ENCODE measurements around the gene NELFB.

Gene NELFB

DNA sequence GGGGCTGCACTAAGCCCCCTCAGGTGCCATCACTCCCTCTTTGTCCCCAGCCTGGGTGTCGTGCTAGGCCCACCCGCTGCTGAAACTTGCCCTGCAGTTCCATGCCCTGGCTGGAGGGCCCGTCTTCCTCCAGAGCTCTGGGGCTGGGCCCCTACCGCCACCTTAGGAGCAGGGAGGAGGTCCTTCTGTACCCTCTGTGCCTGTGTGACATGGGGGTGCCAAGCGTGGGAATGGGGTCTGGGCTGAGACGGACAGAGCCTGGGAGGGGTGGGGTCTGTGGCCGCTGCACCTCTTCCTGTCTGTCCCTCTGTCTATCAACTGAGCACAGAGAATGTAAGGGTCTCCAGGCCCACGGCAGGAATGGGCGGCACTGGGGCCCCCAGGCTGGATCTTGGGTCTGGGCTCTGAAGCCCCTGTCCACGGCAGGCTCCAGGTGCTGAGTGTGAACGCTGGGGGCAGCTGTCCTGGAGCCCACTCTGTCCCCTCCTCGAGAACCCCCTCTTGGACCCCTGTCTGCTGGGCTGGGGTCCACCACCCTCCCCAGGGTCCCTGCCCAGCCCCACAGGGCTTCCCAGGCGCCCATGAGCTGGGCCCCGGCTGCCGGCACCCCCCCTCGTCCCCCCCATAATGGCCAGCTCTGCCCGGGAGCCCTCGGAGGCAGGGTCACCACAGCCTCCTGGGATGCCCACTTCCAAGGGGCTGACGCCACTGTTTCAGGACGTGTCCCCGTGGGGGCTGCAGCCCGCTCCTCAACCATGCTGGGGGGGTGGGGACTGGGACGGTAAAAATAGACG, 62.8 kb downstream of the NELFB start:
- no peaks in the 10 kb centered on the region for H3K27me3 ChIP-seq (ENCODE audit: low read depth, low read length)
- no peaks in the 10 kb centered on the region for H3K36me3 ChIP-seq (replicated peaks; ENCODE audit: low read depth, low read length)
- no peak overlapping the region for H2AFZ ChIP-seq (ENCODE audit: low read depth, low read length)
- no peak overlapping the region for H3K4me3 ChIP-seq (ENCODE audit: low read length)
- H3K79me2 ChIP-seq (ENCODE audit: low read length), result no peaks in the 10 kb centered on the region
- TF ChIP-seq, protein P1, sequence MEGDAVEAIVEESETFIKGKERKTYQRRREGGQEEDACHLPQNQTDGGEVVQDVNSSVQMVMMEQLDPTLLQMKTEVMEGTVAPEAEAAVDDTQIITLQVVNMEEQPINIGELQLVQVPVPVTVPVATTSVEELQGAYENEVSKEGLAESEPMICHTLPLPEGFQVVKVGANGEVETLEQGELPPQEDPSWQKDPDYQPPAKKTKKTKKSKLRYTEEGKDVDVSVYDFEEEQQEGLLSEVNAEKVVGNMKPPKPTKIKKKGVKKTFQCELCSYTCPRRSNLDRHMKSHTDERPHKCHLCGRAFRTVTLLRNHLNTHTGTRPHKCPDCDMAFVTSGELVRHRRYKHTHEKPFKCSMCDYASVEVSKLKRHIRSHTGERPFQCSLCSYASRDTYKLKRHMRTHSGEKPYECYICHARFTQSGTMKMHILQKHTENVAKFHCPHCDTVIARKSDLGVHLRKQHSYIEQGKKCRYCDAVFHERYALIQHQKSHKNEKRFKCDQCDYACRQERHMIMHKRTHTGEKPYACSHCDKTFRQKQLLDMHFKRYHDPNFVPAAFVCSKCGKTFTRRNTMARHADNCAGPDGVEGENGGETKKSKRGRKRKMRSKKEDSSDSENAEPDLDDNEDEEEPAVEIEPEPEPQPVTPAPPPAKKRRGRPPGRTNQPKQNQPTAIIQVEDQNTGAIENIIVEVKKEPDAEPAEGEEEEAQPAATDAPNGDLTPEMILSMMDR (IDR thresholded peaks at IDR 0.05; ENCODE audit: low read depth, low read length), result no peak
- TF ChIP-seq EZH2phosphoT487 (IDR thresholded peaks at IDR 0.05; ENCODE audit: low read depth), result no peak
- H4K20me1 ChIP-seq (ENCODE audit: insufficient read depth, low read length), result no peaks in the 10 kb centered on the region
- no peak overlapping the region for H3K9ac ChIP-seq (ENCODE audit: low read length)
- no peak overlapping the region for H3K27ac ChIP-seq (ENCODE audit: low read length)
- no peaks in the 10 kb centered on the region for H3K9me3 ChIP-seq (ENCODE audit: insufficient read depth, low read length)
- H3K4me2 ChIP-seq (ENCODE audit: low read length), result no peak overlapping the region
- H3K4me1 ChIP-seq (ENCODE audit: low read length), result peaks cover 28% of the 10 kb centered on the region

DNA sequence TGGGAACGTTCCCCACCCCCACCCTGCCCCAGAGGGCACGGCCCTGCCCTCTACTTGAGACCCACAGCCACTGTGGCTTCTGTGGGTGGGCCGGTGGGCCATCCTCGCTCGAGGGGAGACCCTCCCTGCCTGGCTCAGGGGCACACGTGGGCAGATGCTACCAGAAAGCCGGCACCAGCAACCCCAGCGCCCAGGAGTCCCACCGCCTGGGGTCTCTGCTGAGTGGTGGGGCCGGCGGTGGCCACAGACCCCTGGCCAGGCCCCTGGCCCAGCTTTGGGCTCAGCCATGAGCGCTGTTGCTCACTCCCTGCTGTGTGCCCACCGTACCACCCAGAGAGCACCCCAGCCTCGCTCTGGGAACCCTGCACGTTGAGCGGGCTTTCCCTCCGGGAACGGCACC, 63.5 kb downstream of the NELFB start:
- no peaks in the 10 kb centered on the region for H3K9me3 ChIP-seq (ENCODE audit: insufficient read depth, low read length)
- no peaks in the 10 kb centered on the region for H4K20me1 ChIP-seq (ENCODE audit: insufficient read depth, low read length)
- no peaks in the 10 kb centered on the region for H3K79me2 ChIP-seq (ENCODE audit: low read length)
- no peak overlapping the region for H3K27ac ChIP-seq (ENCODE audit: low read length)
- H2AFZ ChIP-seq (ENCODE audit: low read depth, low read length), result no peak overlapping the region
- no peaks in the 10 kb centered on the region for H3K27me3 ChIP-seq (ENCODE audit: low read depth, low read length)
- H3K4me3 ChIP-seq (ENCODE audit: low read length), result no peak overlapping the region
- no peak overlapping the region for H3K4me2 ChIP-seq (ENCODE audit: low read length)
- no peak overlapping the region for H3K9ac ChIP-seq (ENCODE audit: low read length)
- H3K4me1 ChIP-seq (ENCODE audit: low read length), result peaks cover 28% of the 10 kb centered on the region
- TF ChIP-seq, protein P1 (IDR thresholded peaks at IDR 0.05; ENCODE audit: low read depth, low read length), result no peak
- no peak for TF ChIP-seq EZH2phosphoT487 (IDR thresholded peaks at IDR 0.05; ENCODE audit: low read depth)
- no peaks in the 10 kb centered on the region for H3K36me3 ChIP-seq (replicated peaks; ENCODE audit: low read depth, low read length)

DNA sequence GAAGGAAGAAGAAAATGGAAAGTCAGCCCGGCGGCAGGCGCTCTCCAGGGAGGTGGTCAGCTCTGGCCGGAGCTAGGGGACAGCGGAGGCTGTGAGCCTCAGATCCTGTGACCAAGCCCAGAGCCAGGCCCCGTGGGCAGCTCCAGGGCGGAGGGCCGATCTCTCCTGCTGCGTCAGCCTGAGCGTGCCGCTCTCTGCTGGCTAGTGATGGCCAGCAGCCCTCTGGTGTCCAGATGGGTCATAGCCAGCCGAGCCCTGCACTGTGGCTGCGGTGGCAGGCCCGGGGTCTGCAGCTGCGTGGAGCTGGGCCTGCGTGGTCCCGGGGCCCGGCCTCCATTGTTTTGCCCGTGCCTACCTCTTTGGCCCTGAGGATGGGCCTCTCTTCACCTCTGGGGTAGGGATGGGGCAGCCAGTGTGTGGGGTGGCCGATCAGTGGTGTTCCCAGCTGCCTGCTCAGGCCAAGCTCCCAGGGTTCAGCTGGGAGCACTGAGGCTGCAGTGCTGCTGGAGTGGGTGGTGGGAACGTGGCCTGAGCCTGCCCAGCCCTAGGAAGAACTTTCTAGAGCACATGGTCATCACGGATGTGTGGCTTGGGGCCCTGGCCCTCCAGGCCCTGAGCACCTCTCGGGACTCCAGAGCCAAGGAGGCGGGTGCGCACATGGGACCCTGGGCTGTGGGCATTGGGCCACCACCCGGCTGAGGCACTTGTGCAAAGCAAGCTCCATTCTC, 64.0 kb downstream of the NELFB start:
- Histone ChIP-seq H3K4me1 (ENCODE audit: low read length) (peaks cover 28% of the 10 kb centered on the region), H4K20me1 (ENCODE audit: insufficient read depth, low read length) (no peaks in the 10 kb centered on the region), H3K4me3 (ENCODE audit: low read length) (no peak overlapping the region), H3K27ac (ENCODE audit: low read length) (no peak overlapping the region), H3K27me3 (ENCODE audit: low read depth, low read length) (no peaks in the 10 kb centered on the region), H3K9me3 (ENCODE audit: insufficient read depth, low read length) (no peaks in the 10 kb centered on the region), H3K4me2 (ENCODE audit: low read length) (no peak overlapping the region), H3K79me2 (ENCODE audit: low read length) (no peaks in the 10 kb centered on the region), H3K9ac (ENCODE audit: low read length) (no peak overlapping the region), H2AFZ (ENCODE audit: low read depth, low read length) (no peak overlapping the region), H3K36me3 (replicated peaks; ENCODE audit: low read depth, low read length) (no peaks in the 10 kb centered on the region)
- no peak for TF ChIP-seq EZH2phosphoT487 (IDR thresholded peaks at IDR 0.05; ENCODE audit: low read depth)
- TF ChIP-seq, protein P1 (IDR thresholded peaks at IDR 0.05; ENCODE audit: low read depth, low read length), result no peak

Data from OCI-LY3 (cell line).